DOHH2 (cell line): ENCODE measurements around the gene CRYBG2.

ENCODE experiments used
- EZH2phosphoT487 ChIP-seq: fragments of 200-600 bp; sonication (generic); IDR thresholded peaks from 2 replicates; pipeline ENCODE4 v1.6.1; 2017; ENCODE audit warnings: borderline replicate concordance, mild to moderate bottlenecking, antibody characterized with exemption, low read length, moderate library complexity, mixed read lengths
- TF ChIP-seq, protein P1 (sequence below): fragments of 200-600 bp; sonication (generic); IDR thresholded peaks from one replicate; pipeline ENCODE4 v1.5.1; 2014; ENCODE audit warnings: antibody characterized with exemption, mild to moderate bottlenecking, low read depth, low read length; ENCODE audit not compliant: poor library complexity, severe bottlenecking

GRCh38 chr1:26281971-26282370 is 72.0 kb downstream of the CRYBG2 start:
- TF ChIP-seq, protein P1, sequence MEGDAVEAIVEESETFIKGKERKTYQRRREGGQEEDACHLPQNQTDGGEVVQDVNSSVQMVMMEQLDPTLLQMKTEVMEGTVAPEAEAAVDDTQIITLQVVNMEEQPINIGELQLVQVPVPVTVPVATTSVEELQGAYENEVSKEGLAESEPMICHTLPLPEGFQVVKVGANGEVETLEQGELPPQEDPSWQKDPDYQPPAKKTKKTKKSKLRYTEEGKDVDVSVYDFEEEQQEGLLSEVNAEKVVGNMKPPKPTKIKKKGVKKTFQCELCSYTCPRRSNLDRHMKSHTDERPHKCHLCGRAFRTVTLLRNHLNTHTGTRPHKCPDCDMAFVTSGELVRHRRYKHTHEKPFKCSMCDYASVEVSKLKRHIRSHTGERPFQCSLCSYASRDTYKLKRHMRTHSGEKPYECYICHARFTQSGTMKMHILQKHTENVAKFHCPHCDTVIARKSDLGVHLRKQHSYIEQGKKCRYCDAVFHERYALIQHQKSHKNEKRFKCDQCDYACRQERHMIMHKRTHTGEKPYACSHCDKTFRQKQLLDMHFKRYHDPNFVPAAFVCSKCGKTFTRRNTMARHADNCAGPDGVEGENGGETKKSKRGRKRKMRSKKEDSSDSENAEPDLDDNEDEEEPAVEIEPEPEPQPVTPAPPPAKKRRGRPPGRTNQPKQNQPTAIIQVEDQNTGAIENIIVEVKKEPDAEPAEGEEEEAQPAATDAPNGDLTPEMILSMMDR, result no peak
- TF ChIP-seq EZH2phosphoT487, result no peak
